DMS53 treated with DMSO at 0.1 percent for 48 hours (cell line): ENCODE data around the gene HPS4.

Experiments used
- DNase-seq: peaks from one replicate; lab custom pipeline; 2025; ENCODE audit not compliant: unreplicated experiment; lab: John Stamatoyannopoulos, UW

The HPS4 gene

GRCh38 chr22:26470807-26471206 is 12.8 kb downstream of the HPS4 start:
- no peak for DNase-seq

GRCh38 chr22:26466196-26466595 is 17.4 kb downstream of the HPS4 start:
- DNase-seq: no peak

- DNase-seq: no peak
These were observed 19.3 kb downstream of the HPS4 start for GRCh38 chr22:26464312-26464711.

GRCh38 chr22:26463688-26464087 is 19.9 kb downstream of the HPS4 start:
- no peak for DNase-seq

- no peak for DNase-seq
These were observed 20.4 kb downstream of the HPS4 start for GRCh38 chr22:26463101-26463661.

GRCh38 chr22:26462641-26463040 is 20.9 kb downstream of the HPS4 start:
- no peak for DNase-seq

- DNase-seq: no peak
These were observed 21.5 kb downstream of the HPS4 start for GRCh38 chr22:26462051-26462450.

- no peak for DNase-seq
These were observed 22.3 kb downstream of the HPS4 start for GRCh38 chr22:26461188-26461810.

- no peak for DNase-seq
These were observed 23.4 kb downstream of the HPS4 start for GRCh38 chr22:26460202-26460601.

- DNase-seq: no peak
These were observed 25.8 kb downstream of the HPS4 start for GRCh38 chr22:26457661-26458272.

GRCh38 chr22:26453812-26454500 is 29.6 kb downstream of the HPS4 start:
- no peak for DNase-seq

- DNase-seq: no peak
These were observed 30.4 kb downstream of the HPS4 start for GRCh38 chr22:26453216-26453615.

- DNase-seq: no peak
These were observed 31.2 kb downstream of the HPS4 start for GRCh38 chr22:26452236-26453016.

GRCh38 chr22:26450453-26451185 is 33.0 kb downstream of the HPS4 start:
- no peak for DNase-seq

- DNase-seq: no peak
These were observed 34.6 kb downstream of the HPS4 start for GRCh38 chr22:26448941-26449340.

- DNase-seq: no peak
These were observed 35.2 kb downstream of the HPS4 start for GRCh38 chr22:26448334-26448733.

- no peak for DNase-seq
These were observed 35.8 kb downstream of the HPS4 start for GRCh38 chr22:26447584-26448329.

- DNase-seq: no peak
These were observed 36.6 kb downstream of the HPS4 start for GRCh38 chr22:26446808-26447515.

- no peak for DNase-seq
These were observed 37.9 kb downstream of the HPS4 start for GRCh38 chr22:26445577-26446275.
